Colonic mucosa (tissue), 4 donors: ENCODE results near the gene FAM131A. TPM values are rescaled to one million over a fixed set of nuclear protein-coding genes. Genes with fewer than 3 reads are reported as not detected.

ENCODE experiments used
- DNase-seq: peaks from one replicate; pipeline ENCODE4 v3.0.0-alpha.2; 2020
- H3K27ac ChIP-seq: fragments of 200-600 bp; one replicate; pipeline ENCODE4 v1.8.0; 2021
- H3K27me3 ChIP-seq: fragments of 200-600 bp; one replicate; pipeline ENCODE4 v1.8.0; 2021
- H3K36me3 ChIP-seq: fragments of 200-600 bp; one replicate; pipeline ENCODE4 v1.8.0; 2021
- H3K4me1 ChIP-seq: fragments of 200-600 bp; one replicate; pipeline ENCODE4 v1.8.0; 2021; ENCODE audit warnings: mild to moderate bottlenecking
- H3K4me3 ChIP-seq: fragments of 200-600 bp; one replicate; pipeline ENCODE4 v1.8.0; 2021
- H3K9ac ChIP-seq, 2 donors: one replicate each; pipeline ENCODE4 v1.7.0; 2013; ENCODE audit warnings: control low read depth in 2 of 2, low read depth in 2 of 2, low read length in 2 of 2
- H3K9me3 ChIP-seq: fragments of 200-600 bp; one replicate; pipeline ENCODE4 v1.8.0; 2021
- CTCF ChIP-seq: fragments of 200-600 bp; IDR thresholded peaks from one replicate; pipeline ENCODE4 v1.8.0; 2022; ENCODE audit warnings: antibody characterized with exemption, mild to moderate bottlenecking
- intact Hi-C: fragments of 100-400 bp; cut with DNase I; formaldehyde crosslinking; loops from one replicate; pipeline ENCODE4 v1.14.1; 2022
- total RNA-seq, 2 donors: library from RNA; stranded (reverse); fragmentation: NEBNext Ultra II Directional in 1 of 2; extraction: Animal tissue kit (Norgen Biotek cat#: 25700) in 1 of 2; gene quantifications; one replicate each; pipeline ENCODE4 v1.2.1, GENCODE V29; 2021
- donor health status: healthy.
- donor health status: DM: no; HTN: no; CAD: no.
- donor health status: DM: no; HTN: no; CAD: no.

FAM131A gene
- total RNA-seq, 2 donors from 2014 or later, result 15.0 to 22.0 TPM

- Histone ChIP-seq H3K27me3 (no peaks in the 10 kb centered on the region), H3K9me3 (no peaks in the 10 kb centered on the region), H3K36me3 (no peaks in the 10 kb centered on the region), H3K4me3 (peak overlapping the region; percentile 87), H3K4me1 (peaks cover 10% of the 10 kb centered on the region), H3K27ac (peak overlapping the region; percentile 99), H3K9ac (peak overlapping the region; percentile 90 to 99)
- DNase-seq, result no peak
- intact Hi-C loops, result no loop called here
- no peak for TF ChIP-seq CTCF
Observed at GRCh38 chr3:184360070-184360928, 22.9 kb downstream of the FAM131A start.

- Histone ChIP-seq H3K4me3 (peak overlapping the region; percentile 87), H3K36me3 (no peaks in the 10 kb centered on the region), H3K9me3 (no peaks in the 10 kb centered on the region), H3K4me1 (peaks cover 10% of the 10 kb centered on the region), H3K9ac (peak overlapping the region; percentile 90 to 99), H3K27me3 (no peaks in the 10 kb centered on the region), H3K27ac (peak overlapping the region; percentile 99)
- intact Hi-C loops, result no loop called here
- TF ChIP-seq CTCF, result no peak
- no peak for DNase-seq
Observed at GRCh38 chr3:184360929-184361531, 23.6 kb downstream of the FAM131A start.

DNA sequence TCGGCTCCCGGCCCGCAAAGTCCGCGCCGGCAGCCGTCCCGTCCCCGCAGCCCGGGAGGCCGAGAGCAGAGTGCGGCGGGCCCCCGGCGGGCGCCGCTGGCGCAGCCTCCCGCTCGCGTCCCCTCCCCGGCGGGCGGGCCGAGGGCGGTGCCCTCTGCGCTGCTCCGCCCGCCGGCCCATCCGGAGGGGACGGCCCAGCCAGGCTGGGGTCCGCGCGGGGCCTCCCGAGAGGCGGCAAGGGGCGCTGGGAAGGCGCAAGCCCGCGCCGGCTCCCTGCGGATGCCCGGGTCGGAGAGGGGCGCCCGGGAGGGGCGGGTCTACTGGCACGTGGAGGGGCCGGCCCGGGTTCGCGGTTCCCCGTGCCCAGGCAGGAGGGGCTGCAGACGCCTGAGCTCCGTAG lies 24.1 kb downstream of the FAM131A start, which contains the start of the genes CLCN2 and POLR2H:
CLCN2 (minus strand) TSS at position 74 of the 400 bp plus-strand sequence. CDS start 126 bp downstream, outside the sequence.
POLR2H (plus strand) TSS at position 179 of the 400 bp plus-strand sequence. CDS start 1,783 bp downstream, outside the sequence.
- Histone ChIP-seq H3K4me1 (peaks cover 10% of the 10 kb centered on the region), H3K9me3 (no peaks in the 10 kb centered on the region), H3K27ac (peak within 1 kb of the TSS; percentile 99), H3K9ac (peak within 1 kb of the TSS; percentile 99), H3K36me3 (no peaks in the 10 kb centered on the region), H3K4me3 (peak within 1 kb of the TSS; percentile 87), H3K27me3 (no peaks in the 10 kb centered on the region)
- DNase-seq, result peak; percentile 57
- intact Hi-C loops, result no loop called here
- no peak for TF ChIP-seq CTCF

- Histone ChIP-seq H3K27ac (peak overlapping the region; percentile 99), H3K4me3 (peak overlapping the region; percentile 87), H3K36me3 (no peaks in the 10 kb centered on the region), H3K9me3 (no peaks in the 10 kb centered on the region), H3K9ac (peak overlapping the region; percentile 99), H3K4me1 (peaks cover 10% of the 10 kb centered on the region), H3K27me3 (no peaks in the 10 kb centered on the region)
- peak; percentile 82 for DNase-seq
- intact Hi-C loops, result no loop called here
- TF ChIP-seq CTCF, result no peak
Observed at GRCh38 chr3:184361932-184362667, 24.7 kb downstream of the FAM131A start.
